ENCODE results near the gene TMEM106C.

TMEM106C gene

GRCh38 chr12:47999816-48000215 is 36.4 kb downstream of the TMEM106C start:
- TF ChIP-seq CTCF (IDR thresholded peaks at IDR 0.05; ENCODE audit: low read depth, low read length): no peak
- DNase-seq (ENCODE audit: extremely low read depth, low read depth): no peak

GRCh38 chr12:48000878-48001504 is 37.6 kb downstream of the TMEM106C start:
- DNase-seq (ENCODE audit: extremely low read depth, low read depth): no peak
- no peak for TF ChIP-seq CTCF (IDR thresholded peaks at IDR 0.05; ENCODE audit: low read depth, low read length)

- no peak for TF ChIP-seq CTCF (IDR thresholded peaks at IDR 0.05; ENCODE audit: low read depth, low read length)
- no peak for DNase-seq (ENCODE audit: extremely low read depth, low read depth)
These were observed 38.4 kb downstream of the TMEM106C start for GRCh38 chr12:48001505-48002413.

GRCh38 chr12:48002414-48002730 is 39.0 kb downstream of the TMEM106C start:
- no peak for TF ChIP-seq CTCF (IDR thresholded peaks at IDR 0.05; ENCODE audit: low read depth, low read length)

GRCh38 chr12:48002773-48003218 is 39.4 kb downstream of the TMEM106C start:
- no peak for DNase-seq (ENCODE audit: extremely low read depth, low read depth)
- no peak for TF ChIP-seq CTCF (IDR thresholded peaks at IDR 0.05; ENCODE audit: low read depth, low read length)

More at GRCh38 chr12:48002414-48002730, 39.0 kb downstream of the TMEM106C start:
- no peak for DNase-seq (ENCODE audit: extremely low read depth, low read depth)

GRCh38 chr12:48003226-48004052 is 40.0 kb downstream of the TMEM106C start:
- DNase-seq (ENCODE audit: extremely low read depth, low read depth): no peak

More at GRCh38 chr12:48003226-48004052, 40.0 kb downstream of the TMEM106C start:
- no peak for TF ChIP-seq CTCF (IDR thresholded peaks at IDR 0.05; ENCODE audit: low read depth, low read length)
